ENCODE data around the gene PLCL1.

The PLCL1 gene

GRCh38 chr2:197866455-197866854 lies 62.1 kb downstream of the PLCL1 start:
- Histone ChIP-seq H3K4me1 (ENCODE audit: low read depth, poor library complexity, severe bottlenecking) (no peaks in the 10 kb centered on the region), H3K9ac (no peak overlapping the region), H3K4me3 (IDR thresholded peaks at IDR 0.05; ENCODE audit: insufficient read depth, low read depth, low read length) (no peak overlapping the region), H3K27ac (no peak overlapping the region), H3K27me3 (ENCODE audit: insufficient read depth, low read depth) (no peaks in the 10 kb centered on the region), H3K4me2 (no peak overlapping the region), H4K20me1 (ENCODE audit: insufficient read depth) (no peaks in the 10 kb centered on the region), H3K79me2 (ENCODE audit: insufficient read depth, low read depth) (no peaks in the 10 kb centered on the region), H3K36me3 (ENCODE audit: insufficient read depth) (no peaks in the 10 kb centered on the region; the same call in 1 of the 2 replicates), H2AFZ (ENCODE audit: low read depth) (no peak overlapping the region)
- TF ChIP-seq CTCF (conservative IDR thresholded peaks at IDR 0.05; ENCODE audit: low read depth, low read length), result no peak

GRCh38 chr2:197867033-197867432 lies 62.6 kb downstream of the PLCL1 start:
- Histone ChIP-seq H2AFZ (ENCODE audit: low read depth) (no peak overlapping the region), H3K4me2 (no peak overlapping the region), H3K36me3 (ENCODE audit: insufficient read depth) (no peaks in the 10 kb centered on the region; the same call in 1 of the 2 replicates), H3K79me2 (ENCODE audit: insufficient read depth, low read depth) (no peaks in the 10 kb centered on the region), H3K27ac (no peak overlapping the region), H4K20me1 (ENCODE audit: insufficient read depth) (no peaks in the 10 kb centered on the region), H3K27me3 (ENCODE audit: insufficient read depth, low read depth) (no peaks in the 10 kb centered on the region), H3K9ac (no peak overlapping the region), H3K4me1 (ENCODE audit: low read depth, poor library complexity, severe bottlenecking) (no peaks in the 10 kb centered on the region), H3K4me3 (IDR thresholded peaks at IDR 0.05; ENCODE audit: insufficient read depth, low read depth, low read length) (no peak overlapping the region)
- TF ChIP-seq CTCF (conservative IDR thresholded peaks at IDR 0.05; ENCODE audit: low read depth, low read length), result no peak

GRCh38 chr2:197867624-197868023 lies 63.2 kb downstream of the PLCL1 start:
- Histone ChIP-seq H3K4me2 (no peak overlapping the region), H3K27me3 (ENCODE audit: insufficient read depth, low read depth) (no peaks in the 10 kb centered on the region), H4K20me1 (ENCODE audit: insufficient read depth) (no peaks in the 10 kb centered on the region), H3K79me2 (ENCODE audit: insufficient read depth, low read depth) (no peaks in the 10 kb centered on the region), H2AFZ (ENCODE audit: low read depth) (no peak overlapping the region), H3K4me3 (IDR thresholded peaks at IDR 0.05; ENCODE audit: insufficient read depth, low read depth, low read length) (no peak overlapping the region), H3K4me1 (ENCODE audit: low read depth, poor library complexity, severe bottlenecking) (no peaks in the 10 kb centered on the region), H3K9ac (no peak overlapping the region), H3K36me3 (ENCODE audit: insufficient read depth) (no peaks in the 10 kb centered on the region), H3K27ac (no peak overlapping the region)
- no peak for TF ChIP-seq CTCF (conservative IDR thresholded peaks at IDR 0.05; ENCODE audit: low read depth, low read length)

- Histone ChIP-seq H3K36me3 (ENCODE audit: insufficient read depth) (no peaks in the 10 kb centered on the region), H3K27ac (no peak overlapping the region), H2AFZ (ENCODE audit: low read depth) (no peak overlapping the region), H3K79me2 (ENCODE audit: insufficient read depth, low read depth) (no peaks in the 10 kb centered on the region), H3K4me1 (ENCODE audit: low read depth, poor library complexity, severe bottlenecking) (no peaks in the 10 kb centered on the region), H3K27me3 (ENCODE audit: insufficient read depth, low read depth) (no peaks in the 10 kb centered on the region), H4K20me1 (ENCODE audit: insufficient read depth) (no peaks in the 10 kb centered on the region), H3K9ac (no peak overlapping the region), H3K4me3 (IDR thresholded peaks at IDR 0.05; ENCODE audit: insufficient read depth, low read depth, low read length) (no peak overlapping the region), H3K4me2 (no peak overlapping the region)
- TF ChIP-seq CTCF (conservative IDR thresholded peaks at IDR 0.05; ENCODE audit: low read depth, low read length), result no peak
These were observed 63.8 kb downstream of the PLCL1 start for GRCh38 chr2:197868206-197868605.

Measured in KMS-11 (cell line).